Sigmoid colon (tissue), 4 donors: ENCODE data around the gene LRRC28.

Experiments used
- EP300 ChIP-seq, 4 donors: sonication (generic); formaldehyde crosslinking; IDR thresholded peaks; one replicate each; pipeline ENCODE4 v1.6.1; 2017; ENCODE audit warnings: antibody characterized with exemption in 4 of 4
- TF ChIP-seq, protein P1 (sequence below), 4 experiments: fragments of 450-650 bp in 3 of 4; fragments of 200-600 bp in 1 of 4; IDR thresholded peaks; one replicate each; pipeline ENCODE4 v1.5.1; 2016 to 2019; ENCODE audit warnings: antibody characterized with exemption in 4 of 4, mild to moderate bottlenecking in 3 of 4, moderate library complexity in 2 of 4

DNA sequence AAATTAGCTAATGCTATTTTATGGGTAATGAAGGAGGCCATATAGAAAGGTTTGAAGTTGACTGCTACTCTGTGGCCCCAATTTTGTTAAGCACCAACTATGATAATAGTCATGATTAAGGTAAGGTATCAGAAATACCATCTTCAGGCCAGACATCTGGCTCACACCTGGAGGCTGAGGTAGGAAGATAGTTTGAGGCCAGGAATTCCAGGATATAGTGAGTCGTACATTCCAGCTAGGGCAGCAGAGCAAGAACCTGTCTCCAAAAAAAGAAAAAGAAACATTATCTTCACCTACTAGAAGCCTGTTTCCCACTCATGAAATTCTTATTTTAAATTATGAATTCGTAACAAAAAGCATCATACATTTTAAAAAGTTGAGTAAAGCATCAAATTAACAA, 64.4 kb downstream of the LRRC28 start:
- TF ChIP-seq, protein P1, sequence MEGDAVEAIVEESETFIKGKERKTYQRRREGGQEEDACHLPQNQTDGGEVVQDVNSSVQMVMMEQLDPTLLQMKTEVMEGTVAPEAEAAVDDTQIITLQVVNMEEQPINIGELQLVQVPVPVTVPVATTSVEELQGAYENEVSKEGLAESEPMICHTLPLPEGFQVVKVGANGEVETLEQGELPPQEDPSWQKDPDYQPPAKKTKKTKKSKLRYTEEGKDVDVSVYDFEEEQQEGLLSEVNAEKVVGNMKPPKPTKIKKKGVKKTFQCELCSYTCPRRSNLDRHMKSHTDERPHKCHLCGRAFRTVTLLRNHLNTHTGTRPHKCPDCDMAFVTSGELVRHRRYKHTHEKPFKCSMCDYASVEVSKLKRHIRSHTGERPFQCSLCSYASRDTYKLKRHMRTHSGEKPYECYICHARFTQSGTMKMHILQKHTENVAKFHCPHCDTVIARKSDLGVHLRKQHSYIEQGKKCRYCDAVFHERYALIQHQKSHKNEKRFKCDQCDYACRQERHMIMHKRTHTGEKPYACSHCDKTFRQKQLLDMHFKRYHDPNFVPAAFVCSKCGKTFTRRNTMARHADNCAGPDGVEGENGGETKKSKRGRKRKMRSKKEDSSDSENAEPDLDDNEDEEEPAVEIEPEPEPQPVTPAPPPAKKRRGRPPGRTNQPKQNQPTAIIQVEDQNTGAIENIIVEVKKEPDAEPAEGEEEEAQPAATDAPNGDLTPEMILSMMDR (IDR thresholded peaks at IDR 0.05): no peak
- no peak for TF ChIP-seq EP300 (IDR thresholded peaks at IDR 0.05)
